VCaP (cell line): ENCODE measurements around the gene MFSD6.

Experiments
- H3K27ac ChIP-seq: fragments of 450-650 bp; 2 replicates; pipeline ENCODE4 v1.5.1; 2017
- CTCF ChIP-seq: fragments of 450-650 bp; conservative IDR thresholded peaks from 2 replicates; pipeline ENCODE4 v1.5.1; 2017; ENCODE audit warnings: mild to moderate bottlenecking, moderate library complexity

MFSD6 gene

DNA sequence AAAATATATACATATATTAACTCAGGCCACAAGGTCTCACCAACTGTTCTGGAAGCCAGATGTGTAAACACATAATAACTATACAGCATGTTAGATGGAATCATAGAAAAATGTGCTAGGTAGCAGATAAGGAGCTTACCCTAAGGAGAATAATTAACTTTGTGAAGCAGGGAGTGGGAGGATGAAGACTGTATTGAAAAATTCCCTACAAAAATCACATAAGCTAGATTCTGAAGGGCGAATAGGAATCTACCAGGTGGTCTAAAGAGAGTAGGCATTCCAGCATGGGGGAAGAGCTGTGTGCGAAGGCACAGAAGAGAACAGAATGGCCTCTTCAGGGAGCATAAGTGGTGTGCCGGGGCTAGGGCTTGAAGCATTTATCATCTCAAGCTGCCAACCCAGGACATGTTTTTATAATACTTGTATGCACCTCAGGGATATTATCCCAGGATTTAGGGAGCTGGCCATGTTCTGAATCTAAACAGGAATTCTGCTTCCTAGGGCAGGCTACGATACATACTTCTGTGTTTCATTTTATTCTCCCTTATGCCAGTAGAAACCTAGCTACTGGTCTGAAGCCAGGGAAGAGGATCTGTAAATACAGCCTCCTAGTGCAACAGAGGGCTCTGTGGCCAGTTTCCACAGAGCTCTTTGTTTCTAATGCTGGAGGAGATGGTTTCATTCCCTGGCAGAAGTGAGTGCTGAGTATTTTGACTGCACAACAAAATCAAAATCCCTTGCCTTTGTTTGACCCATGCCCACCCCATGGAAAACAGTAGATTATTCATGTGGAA, 69.7 kb downstream of the MFSD6 start:
- no peak for TF ChIP-seq CTCF

DNA sequence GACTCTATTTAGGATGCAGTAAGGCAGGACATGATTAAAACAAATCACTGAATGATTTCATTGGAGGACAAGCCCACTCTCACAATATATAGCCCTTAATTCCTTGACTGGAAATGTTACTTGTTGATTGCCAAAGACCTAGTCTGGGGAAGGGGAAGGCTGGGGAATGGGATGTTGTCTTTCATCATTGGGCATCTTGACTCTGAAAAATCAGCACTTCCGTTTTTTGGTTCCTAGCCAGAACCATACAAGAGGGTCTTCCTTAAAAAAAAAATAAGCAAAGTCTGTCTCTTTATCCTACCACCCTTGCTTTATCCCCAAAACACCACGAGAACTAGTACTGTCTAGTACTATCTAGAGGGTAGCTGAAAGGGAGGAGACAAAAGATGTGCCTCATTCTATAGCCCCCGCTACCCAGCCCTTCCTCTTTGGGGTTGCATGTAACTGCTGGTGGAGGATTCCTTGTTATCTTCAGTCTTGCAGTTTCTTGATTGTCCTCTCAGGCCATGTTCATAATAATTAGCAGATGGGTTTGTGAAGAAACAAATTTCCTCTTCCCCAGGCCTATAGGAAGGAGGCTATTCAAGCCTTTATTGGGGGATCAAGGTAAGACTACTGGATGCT, 70.5 kb downstream of the MFSD6 start:
- H3K27ac ChIP-seq: peak overlapping the region; percentile 87
- TF ChIP-seq CTCF: no peak

More for the DNA sequence above, 69.7 kb downstream of the MFSD6 start:
- H3K27ac ChIP-seq: peak overlapping the region; percentile 87

DNA sequence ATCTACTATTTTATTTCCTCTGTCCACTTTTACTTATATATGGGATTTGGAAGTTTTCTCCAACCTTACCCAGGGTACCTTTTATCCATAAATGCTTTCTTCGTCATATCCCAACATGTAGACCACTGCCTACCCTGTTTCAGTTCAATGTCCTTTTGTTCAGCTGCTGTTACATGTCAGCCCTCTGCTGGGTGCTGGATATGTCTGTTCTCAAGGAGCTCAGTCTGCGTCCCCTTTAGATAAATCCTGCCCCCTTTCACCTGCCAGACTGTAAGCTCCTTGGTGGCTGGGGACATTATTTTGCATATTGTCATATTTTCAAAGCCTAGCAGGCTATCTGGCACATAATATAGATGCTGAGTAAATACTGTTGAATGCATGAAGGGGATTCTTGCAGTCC, 73.2 kb downstream of the MFSD6 start:
- H3K27ac ChIP-seq: no peak overlapping the region
- TF ChIP-seq CTCF: no peak

DNA sequence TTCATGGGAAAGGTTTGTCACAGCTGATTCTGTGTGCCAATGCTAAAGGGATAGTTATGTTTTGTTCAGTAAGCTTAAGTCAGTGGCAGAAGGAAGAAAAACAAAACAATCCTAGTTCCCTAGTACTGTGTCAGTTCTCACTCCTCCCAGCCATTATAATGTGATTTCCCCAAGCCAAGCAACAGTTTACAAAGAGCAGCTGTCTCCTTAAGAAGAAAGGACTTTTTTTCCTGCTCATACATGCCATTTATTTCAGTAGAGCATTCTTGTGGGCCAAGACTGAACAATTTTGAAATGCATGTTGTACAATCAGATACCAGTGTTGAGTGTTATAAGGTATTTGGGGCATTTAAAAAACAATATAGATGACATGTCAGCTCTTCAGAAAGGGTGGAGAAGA, 74.3 kb downstream of the MFSD6 start:
- no peak for TF ChIP-seq CTCF
- H3K27ac ChIP-seq: no peak overlapping the region

DNA sequence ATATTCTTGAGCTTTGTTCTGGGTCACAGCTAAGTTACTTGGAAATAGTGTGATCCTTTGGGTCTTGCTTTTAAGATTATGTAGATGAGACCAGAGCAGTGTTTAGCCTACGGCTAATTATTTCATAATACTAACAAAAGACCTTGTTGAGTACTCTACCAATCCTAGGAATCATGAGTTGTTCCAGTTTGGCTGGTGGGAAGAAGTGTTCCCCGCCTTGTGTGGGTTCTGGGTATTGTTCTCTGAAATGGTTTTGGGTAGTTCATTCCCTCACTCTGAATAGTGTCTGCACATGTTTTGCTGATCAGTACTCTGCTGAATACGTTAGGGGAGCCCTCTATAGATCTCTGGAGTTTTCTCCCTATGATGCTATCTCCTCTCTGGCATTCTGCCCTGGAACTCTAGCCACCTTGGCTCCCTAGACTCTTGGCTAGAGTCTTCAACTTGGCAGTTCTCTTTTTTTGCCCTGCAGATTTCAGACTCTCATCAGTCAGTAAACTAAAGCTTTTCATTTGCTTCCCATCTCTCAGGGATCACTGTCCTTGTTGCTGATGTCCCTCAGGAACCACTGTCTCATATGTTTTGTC, 78.0 kb downstream of the MFSD6 start:
- TF ChIP-seq CTCF: no peak
- H3K27ac ChIP-seq: peak overlapping the region; percentile 51

DNA sequence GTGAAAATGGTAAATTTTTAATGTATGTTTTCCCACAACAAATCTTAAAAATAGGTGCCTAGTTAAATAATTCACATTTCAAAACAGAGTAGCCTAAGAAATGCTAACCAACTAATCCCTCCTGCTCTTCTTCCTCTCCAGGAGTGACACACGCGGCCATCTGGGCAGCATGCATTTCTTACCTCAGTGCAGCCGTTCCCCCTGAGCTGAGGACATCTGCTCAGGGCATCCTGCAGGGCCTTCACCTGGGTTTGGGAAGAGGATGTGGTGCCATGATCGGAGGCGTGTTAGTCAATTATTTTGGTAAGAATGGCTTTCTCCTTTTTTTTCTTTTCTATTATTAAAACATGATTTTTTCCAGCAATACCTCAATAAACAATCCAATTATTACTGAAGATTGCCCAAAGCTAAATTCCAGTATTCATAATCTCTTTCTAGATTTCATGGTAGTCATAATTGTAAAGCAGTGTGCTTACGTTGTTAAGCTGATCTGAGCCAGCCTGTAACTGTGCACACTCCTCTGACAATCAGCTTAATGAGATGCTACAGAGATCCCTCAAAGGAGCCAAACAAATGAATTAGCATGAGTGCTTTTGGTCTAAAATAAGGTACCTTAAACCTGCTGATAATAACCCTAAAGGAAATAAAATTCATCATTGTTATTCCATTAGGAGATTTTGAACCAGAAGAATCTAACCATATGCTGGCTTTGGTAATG, 80.5 kb downstream of the MFSD6 start:
- no peak overlapping the region for H3K27ac ChIP-seq
- TF ChIP-seq CTCF: no peak

DNA sequence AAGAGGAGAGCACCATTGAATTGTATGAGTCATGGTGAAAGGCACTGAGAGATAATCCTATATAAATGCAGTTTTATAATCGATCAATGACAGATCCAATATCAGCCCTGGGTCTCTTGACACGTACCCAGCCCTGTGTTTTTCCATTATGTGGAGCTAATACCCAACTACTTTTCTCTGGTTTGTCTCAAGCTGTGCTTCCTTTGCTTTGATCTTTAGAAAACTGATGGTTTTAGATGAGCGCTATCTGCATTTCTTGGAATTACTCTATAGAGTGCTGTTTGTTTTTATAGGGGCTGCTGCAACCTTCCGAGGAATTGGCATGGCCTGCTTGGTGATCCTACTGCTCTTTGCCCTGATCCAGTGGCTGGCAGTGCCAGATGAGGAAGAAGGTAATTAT, 81.3 kb downstream of the MFSD6 start:
- no peak for TF ChIP-seq CTCF
- H3K27ac ChIP-seq: no peak overlapping the region
